HepG2 (cell line): ENCODE measurements around the gene SPATA25. TPM values are rescaled to one million over a fixed set of nuclear protein-coding genes. Genes with fewer than 3 reads are reported as not detected.

Experiments used
- ASH2L ChIP-seq: fragments of 300-600, 200-600 bp; sonication (generic); IDR thresholded peaks from 2 replicates; pipeline ENCODE4 v1.7.0; 2017; ENCODE audit warnings: low read depth, mild to moderate bottlenecking, moderate library complexity, mixed read lengths, low read length; ENCODE audit not compliant: insufficient read length
- BCLAF1 ChIP-seq: fragments of 450-650 bp; IDR thresholded peaks from 2 replicates; pipeline ENCODE4 v1.6.1; 2017; ENCODE audit warnings: mild to moderate bottlenecking
- CREB1 ChIP-seq, 2 experiments: fragments of 450-650 bp in 1 of 2; IDR thresholded peaks; 2 replicates each; pipeline ENCODE4 v1.6.1; 2016 to 2017; ENCODE audit warnings: control low read depth in 1 of 2, mild to moderate bottlenecking in 1 of 2, missing compliant biosample characterization in 1 of 2, missing genetic modification characterization in 1 of 2
- CSRNP1 ChIP-seq: sonication (generic); formaldehyde crosslinking; IDR thresholded peaks from 2 replicates; pipeline ENCODE4 v1.8.1; 2023; ENCODE audit warnings: mild to moderate bottlenecking, missing genetic modification reagents
- E2F5 ChIP-seq: sonication (generic); formaldehyde crosslinking; conservative IDR thresholded peaks from 2 replicates; pipeline ENCODE4 v1.4.0; 2020; ENCODE audit warnings: missing genetic modification reagents
- FOXJ3 ChIP-seq: sonication (generic); formaldehyde crosslinking; IDR thresholded peaks from 2 replicates; pipeline ENCODE4 v1.4.0; 2020; ENCODE audit warnings: missing genetic modification reagents, mild to moderate bottlenecking, borderline replicate concordance
- KAT2B ChIP-seq: fragments of 150-350 bp; IDR thresholded peaks from 2 replicates; pipeline ENCODE4 v1.6.1; 2014; ENCODE audit warnings: low read depth, low read length, borderline replicate concordance
- KAT8 ChIP-seq: IDR thresholded peaks from 2 replicates; pipeline ENCODE4 v1.6.1; 2016; ENCODE audit warnings: missing genetic modification reagents, missing compliant biosample characterization
- POGK ChIP-seq: sonication (generic); formaldehyde crosslinking; conservative IDR thresholded peaks from 2 replicates; pipeline ENCODE4 v1.8.0; 2022; ENCODE audit warnings: mild to moderate bottlenecking, moderate library complexity, missing genetic modification reagents
- U2AF1 ChIP-seq: fragments of 200-400 bp; formaldehyde crosslinking; optimal IDR thresholded peaks from 2 replicates; pipeline ENCODE3; 2017; ENCODE audit warnings: mild to moderate bottlenecking, low read depth, low read length
- ZBTB10 ChIP-seq: sonication (generic); formaldehyde crosslinking; IDR thresholded peaks from 2 replicates; pipeline ENCODE4 v1.4.0; 2020; ENCODE audit warnings: missing genetic modification reagents, borderline replicate concordance
- ZSCAN22 ChIP-seq: sonication (generic); formaldehyde crosslinking; IDR thresholded peaks from 2 replicates; pipeline ENCODE4 v1.4.0; 2020; ENCODE audit warnings: mild to moderate bottlenecking, missing genetic modification reagents
- polyA plus RNA-seq, 8 experiments: library from polyadenylated mRNA; depleted of rRNA in 3 of 8; stranded (reverse) in 7 of 8; unstranded in 1 of 8; fragments of >200 nt; fragmentation: Illumina TruSeq in 4 of 8; extraction: Trizol in 4 of 8; gene quantifications; 2 replicates each; pipeline versions ENCODE4 v1.2.1 to v1.2.3, GENCODE V29; 2011 to 2016; ENCODE audit warnings: low read depth in 4 of 8, missing spikeins in 1 of 8, mixed read lengths in 1 of 8; ENCODE audit not compliant: insufficient read depth in 1 of 8
- total RNA-seq, 5 experiments: library from RNA; depleted of rRNA; stranded (reverse); fragments of >200 nt; fragmentation: Illumina TruSeq; extraction: Trizol; gene quantifications; 2 replicates each; pipeline ENCODE4 v1.2.3, GENCODE V29; 2016; ENCODE audit warnings: low read depth in 1 of 5

SPATA25 gene
- total and polyA plus RNA-seq, 2 of the 13 experiments (the other 11 are each of a cell fraction or from before 2014, with no cell fraction given) = 4.8 to 7.6 TPM

GRCh38 chr20:45933266-45934045 lies 46.0 kb upstream of the SPATA25 start (continued):
- TF ChIP-seq FOXJ3 (CRISPR knock-in tag) (peak; percentile 54; the same call in 1 of the 2 replicates), ASH2L (no peak), POGK (CRISPR knock-in tag) (0 out of 2 replicates have a peak, but pooled peaks have one; percentile 13), BCLAF1 (no peak), CSRNP1 (CRISPR knock-in tag) (0 out of 2 replicates have a peak, but pooled peaks have one; percentile 13), KAT2B (no peak), ZSCAN22 (no peak; the same call in 1 of the 2 replicates), U2AF1 (peak; percentile 77), ZBTB10 (CRISPR knock-in tag) (peak; percentile 61; the same call in 1 of the 2 replicates), E2F5 (CRISPR knock-in tag) (no peak), CREB1 (IDR thresholded peaks at IDR 0.05) (no peak), CREB1 (CRISPR knock-in tag; IDR thresholded peaks at IDR 0.05) (0 out of 2 replicates have a peak, but pooled peaks have one; percentile 43), KAT8 (peak; percentile 72)
